ENCODE data around the gene ALG1.
"Not testable (repeated sequence)": the region's sequence is repeated elsewhere in the genome, so short reads cannot be mapped to it uniquely, and the experiment has no call there.

The ALG1 gene

DNA sequence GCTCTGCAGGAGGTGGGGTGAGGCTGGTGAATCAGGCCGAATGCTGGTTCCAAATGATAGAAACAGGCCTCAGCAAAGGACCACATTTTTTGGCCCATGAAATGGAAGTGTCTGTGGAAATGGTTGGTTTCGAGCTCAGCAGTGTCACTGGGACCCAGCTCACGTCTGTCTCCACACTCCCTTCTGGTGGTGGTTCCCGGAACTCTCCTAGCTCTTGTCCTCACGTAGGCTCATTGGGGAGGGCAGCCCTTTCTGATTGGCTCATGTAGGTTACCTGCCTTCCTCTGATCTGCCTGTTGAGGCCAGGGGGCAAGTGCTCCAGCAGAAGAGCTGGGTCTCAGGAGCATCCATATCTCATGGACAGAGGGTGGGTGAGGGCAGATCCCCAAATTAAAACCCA is 4.0 kb downstream of the ALG1 start:
- DNase-seq: no peak

DNA sequence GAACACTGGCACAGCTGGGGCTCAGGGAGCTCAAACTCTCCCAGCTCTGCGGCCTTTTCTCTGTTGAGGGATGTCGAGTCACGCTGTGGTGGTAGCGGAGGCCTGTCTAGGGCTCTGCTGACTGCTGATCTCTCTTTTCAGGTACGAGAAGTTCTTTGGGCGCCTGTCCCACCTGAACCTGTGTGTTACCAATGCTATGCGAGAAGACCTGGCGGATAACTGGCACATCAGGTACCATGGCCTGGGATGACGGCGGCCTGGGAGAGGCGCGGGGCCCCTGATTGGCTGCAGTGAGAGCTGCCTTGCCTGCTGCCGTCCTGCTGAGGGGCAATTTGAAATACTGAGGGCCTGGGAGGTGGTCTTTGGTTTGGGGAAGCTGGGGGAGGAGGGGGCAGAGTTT is 5.7 kb downstream of the ALG1 start:
- DNase-seq: no peak

DNA sequence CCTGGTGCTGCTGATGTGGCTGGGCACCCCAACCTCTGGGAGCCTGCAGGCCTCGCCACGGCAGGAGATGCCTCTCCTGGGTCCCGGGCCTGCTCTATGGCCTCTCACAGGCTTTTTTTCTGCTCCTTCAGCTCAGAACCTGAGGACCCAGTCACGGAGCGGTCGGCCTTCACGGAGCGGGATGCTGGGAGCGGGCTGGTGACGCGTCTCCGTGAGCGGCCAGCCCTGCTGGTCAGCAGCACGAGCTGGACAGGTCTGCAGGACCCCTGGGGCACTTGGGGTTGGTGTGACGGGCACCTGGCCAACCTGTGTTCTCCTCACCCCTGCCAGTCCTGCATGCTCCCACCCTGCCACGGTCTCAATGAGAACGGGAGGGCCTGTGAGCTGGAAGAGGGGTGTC is 7.0 kb downstream of the ALG1 start:
- no peak for DNase-seq

DNA sequence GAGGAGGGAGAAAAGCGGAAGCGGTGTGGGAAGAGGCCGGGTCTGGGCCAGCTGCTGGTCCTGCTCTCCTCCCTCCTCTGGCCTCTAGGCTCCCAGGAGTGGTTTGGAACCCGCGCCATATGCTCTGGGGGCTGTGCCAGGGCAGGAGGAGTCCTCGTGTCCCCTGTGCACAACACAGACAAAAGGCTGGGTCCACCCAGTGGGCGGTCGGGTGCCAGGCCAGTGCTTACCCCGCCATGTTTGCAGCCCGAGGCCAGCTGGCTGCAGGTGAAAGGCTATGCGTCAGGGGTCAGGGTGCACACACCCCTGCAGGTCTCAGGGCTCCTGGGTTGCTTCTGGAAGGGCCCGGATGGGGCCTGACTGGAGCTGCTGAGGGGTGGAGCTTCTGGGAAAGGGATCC is 8.8 kb downstream of the ALG1 start:
- not testable (repeated sequence) for DNase-seq

DNA sequence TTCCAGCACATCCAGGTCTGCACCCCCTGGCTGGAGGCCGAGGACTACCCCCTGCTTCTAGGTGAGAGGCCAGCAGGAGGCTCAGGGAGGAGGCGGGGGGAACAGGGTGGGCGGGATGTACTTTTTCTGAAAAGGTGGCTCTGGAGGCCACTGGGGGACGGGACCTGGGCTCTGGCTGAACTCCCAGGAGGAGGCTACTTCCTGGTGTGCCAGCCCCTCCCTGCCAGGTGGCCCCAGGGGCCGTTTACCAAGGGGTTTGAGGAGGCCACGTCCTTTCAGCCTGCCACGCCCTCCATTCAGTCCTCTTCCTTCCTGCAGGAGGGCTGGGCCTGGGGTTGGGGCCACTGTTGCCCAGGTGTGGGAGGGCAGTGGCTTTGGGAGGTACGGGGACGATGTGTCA is 9.4 kb downstream of the ALG1 start:
- DNase-seq: not testable (repeated sequence)

DNA sequence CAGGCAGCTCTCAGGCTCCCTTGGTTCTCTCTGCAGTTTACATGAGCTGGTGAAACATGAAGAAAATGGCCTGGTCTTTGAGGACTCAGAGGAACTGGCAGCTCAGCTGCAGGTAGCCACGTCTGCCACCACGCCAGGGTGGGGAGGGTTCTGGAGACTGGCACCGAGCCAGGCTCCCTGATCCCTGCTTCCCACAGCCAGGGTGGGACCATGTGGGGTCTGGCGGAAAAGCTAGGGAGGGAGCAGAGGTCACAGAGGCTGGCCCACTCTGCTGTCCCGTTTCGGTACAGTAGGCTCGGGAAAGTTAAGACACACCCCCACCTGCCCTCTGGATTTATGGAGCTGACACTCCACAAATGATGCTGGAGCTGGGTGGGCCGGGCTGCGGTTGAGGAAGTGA is 12.0 kb downstream of the ALG1 start:
- DNase-seq: not testable (repeated sequence)

DNA sequence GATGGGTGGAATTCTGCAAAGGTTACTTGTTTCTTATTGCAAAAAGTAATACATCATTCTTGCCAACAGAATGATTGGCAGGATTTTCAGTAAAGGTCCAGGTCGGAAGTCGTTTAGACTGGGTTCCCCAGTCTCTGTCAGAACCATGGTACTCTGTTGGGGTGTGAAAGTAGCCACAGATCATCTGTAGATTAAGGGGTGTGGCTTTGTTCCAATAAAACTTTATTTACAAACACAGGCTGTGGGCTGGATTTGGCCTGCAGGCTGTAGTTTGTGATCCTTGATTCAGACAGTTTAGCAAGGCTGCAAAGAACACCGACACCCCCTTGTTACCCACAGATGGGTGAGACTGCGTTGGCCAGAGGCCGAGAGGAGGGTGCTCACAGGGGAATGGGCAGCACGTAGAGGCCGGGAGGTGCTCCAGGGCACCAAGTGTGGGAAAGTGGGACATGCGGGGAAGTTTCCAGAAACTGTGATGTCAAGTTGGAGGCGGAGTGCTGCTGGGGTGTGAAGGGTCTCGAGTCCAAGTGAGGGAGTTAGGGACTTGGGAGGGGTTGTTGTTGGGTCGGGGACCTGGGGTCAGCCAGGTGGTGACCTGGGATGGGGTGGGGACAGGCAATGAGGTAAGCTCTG is 12.6 kb downstream of the ALG1 start:
- not testable (repeated sequence) for DNase-seq

DNA sequence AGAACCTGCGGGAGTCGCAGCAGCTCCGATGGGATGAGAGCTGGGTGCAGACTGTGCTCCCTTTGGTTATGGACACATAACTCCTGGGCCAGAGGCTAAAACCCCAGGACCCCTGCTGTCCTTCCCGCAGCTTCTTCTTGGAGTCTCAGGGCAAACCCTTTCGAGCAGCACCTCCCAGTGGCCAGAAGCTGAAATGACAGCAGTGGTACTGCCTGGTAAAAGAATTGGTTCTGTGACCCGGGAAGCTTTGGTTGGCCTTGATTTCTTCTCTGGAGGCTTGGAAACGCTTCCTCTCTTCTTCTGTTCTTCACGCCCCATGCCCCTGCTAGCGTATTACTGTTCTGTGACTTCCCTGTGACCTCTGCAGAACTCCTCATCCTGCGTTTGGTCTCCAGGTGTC is 13.2 kb downstream of the ALG1 start:
- peak; percentile 66 for DNase-seq

DNA sequence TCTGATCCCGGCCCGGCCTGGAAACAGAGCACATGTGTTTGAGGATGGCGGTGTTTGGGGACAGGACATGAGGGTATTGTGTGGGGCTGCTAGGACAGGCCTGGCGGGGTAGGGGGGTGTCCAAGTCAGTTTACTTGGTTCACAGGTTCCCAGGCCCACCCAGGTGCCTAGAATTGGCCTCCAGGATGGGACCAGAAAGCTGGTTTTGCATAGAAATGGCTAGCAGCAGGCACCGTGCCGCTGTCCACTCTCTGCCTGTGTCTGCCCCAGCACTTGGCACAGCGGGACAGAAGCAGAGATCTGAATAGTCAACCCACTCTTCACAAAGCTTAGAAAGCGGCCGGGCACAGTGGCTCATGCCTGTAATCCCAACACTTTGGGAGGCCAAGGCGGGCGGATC is 14.1 kb downstream of the ALG1 start:
- not testable (repeated sequence) for DNase-seq

DNA sequence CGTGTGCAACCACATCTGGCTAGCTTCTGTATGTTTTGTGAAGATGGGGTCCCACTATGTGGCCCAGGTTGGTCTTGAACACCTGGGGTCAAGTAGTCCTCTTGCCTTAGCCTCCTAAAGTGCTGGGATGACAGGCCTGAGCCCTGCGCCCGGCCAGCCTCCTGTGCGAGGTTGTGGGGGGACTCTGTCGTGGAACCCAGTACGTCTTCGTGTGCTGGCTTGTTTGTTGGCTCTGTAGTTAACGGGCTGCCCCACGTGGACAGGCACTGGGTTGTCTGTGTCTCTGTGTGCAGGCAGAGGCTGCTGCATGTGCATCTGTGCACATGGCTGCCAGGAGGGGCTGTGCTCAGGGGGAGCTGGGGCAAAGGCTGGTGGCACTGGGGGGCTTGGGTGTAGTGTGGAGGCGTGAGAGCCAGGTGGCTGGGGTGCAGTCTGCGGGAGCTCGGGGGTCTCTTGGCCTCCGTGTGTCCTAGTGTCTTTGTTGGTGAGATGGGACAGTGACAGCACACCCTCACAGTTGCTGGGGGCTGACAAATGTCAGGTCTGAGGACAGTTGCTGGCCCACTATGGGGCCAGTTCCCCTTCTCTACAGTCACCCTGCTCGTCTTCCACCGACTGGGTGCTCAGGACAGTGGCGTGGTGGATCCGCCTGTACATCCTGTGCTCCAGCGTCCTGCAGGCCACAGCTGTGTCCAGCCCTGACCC is 16.6 kb downstream of the ALG1 start:
- not testable (repeated sequence) for DNase-seq

DNA sequence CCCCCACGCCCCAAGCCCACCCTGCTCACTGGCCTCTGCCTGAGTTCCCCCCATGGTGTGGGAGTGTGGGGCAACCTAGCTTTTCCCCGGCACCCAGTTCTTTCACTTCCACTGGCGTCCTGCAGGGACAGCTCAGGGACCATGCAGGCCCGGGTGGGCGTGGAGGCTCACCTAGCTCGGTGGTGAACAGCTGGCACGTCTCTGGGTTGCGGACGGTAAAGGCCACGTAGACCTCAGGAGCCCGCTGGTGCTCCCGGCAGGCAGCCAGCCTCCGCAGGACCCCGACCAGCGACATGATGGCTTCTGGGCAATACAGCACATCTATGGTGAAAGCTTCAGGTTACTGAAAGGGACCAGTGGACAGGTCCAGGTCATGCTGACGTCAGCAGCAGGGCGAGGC is 17.3 kb downstream of the ALG1 start:
- DNase-seq: not testable (repeated sequence)

DNA sequence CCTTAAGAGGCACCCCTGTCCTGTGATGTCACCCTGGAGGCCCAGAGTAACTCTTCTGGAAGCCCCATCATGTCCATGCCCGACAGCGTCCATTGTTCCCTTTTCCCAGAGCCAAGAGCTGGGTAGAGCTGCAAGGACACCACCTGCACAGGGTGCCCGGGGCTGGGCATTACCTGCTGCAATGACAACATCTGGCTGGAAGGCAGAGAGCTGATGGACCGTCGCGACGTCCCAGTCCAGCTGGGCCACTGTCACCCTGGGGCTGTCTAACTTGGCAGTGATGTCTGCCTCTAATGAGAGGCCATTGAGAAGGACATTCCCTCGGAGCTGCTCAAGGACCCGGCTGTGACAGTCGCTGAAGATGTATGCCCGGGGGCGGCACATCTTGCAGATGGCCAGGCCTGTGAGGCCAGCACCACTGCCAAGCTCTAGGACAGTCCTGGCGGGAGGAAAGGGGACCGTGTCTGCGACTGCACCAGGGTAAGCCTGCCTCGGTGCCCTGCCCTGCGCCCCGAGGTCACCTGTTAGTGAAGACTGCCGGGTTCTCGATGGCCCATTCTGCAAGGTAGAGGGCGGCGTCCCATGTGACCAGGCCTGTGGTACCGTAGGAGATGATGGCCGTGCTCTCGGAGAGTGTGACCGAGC is 18.4 kb downstream of the ALG1 start:
- not testable (repeated sequence) for DNase-seq

DNA sequence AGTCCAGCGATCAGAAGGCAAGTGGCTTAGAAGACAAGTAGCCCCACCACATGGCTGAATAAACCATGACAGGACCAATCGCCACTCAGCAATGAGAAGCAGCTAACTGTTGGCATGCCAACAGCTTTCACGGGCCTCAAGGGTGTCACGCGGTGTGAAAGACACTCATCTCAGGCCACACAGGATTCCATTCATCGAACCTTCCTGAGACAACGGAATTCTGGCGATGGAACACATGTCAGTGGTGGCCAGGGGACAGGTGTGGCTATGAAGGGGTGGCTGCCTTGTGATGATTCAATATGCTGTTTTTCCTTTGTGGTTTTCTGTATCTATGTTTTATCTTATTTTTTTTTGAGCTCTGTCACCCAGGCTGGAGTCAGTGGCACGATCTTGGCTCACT is 18.9 kb downstream of the ALG1 start:
- peak; percentile 10 for DNase-seq

DNA sequence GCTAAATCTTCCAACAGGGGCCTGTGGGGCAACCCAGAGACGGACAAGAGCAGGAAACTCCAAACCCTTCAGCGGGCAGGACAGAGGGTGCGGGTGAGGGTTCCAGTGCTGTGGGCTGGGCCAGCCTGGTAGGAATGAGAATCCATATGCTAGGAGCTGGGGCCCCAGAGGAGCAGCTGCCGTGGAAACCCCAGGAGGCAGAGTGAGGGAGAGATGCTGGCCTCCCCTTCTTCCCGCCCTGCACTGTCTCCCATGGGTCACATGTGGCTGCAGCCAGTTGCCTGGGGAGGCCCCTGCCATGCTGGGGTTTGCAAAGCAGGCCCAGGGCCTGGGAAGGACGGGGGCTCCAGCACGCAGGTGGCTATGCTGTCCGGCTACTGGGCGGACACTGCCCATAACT is 21.4 kb downstream of the ALG1 start:
- DNase-seq: not testable (repeated sequence)

DNA sequence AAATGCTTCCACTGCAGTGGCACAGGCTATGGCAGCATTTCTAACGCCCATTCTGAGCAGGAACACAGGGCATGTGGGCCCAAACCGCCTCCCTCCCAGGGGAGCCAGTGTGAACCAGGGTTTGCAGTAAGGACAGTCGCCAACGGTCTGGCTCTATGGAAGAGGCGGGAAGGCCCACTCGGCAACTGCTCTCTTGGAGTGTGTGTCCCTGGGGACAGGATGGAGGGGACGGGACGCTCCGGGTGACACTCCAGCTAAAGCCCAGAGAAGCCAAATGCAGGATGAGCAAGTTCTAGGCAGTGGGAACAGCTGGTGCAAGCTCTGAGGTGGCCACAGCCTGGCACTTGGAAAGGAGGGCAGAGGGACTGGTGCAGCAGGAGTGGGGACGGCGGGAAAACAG is 22.1 kb downstream of the ALG1 start:
- not testable (repeated sequence) for DNase-seq

DNA sequence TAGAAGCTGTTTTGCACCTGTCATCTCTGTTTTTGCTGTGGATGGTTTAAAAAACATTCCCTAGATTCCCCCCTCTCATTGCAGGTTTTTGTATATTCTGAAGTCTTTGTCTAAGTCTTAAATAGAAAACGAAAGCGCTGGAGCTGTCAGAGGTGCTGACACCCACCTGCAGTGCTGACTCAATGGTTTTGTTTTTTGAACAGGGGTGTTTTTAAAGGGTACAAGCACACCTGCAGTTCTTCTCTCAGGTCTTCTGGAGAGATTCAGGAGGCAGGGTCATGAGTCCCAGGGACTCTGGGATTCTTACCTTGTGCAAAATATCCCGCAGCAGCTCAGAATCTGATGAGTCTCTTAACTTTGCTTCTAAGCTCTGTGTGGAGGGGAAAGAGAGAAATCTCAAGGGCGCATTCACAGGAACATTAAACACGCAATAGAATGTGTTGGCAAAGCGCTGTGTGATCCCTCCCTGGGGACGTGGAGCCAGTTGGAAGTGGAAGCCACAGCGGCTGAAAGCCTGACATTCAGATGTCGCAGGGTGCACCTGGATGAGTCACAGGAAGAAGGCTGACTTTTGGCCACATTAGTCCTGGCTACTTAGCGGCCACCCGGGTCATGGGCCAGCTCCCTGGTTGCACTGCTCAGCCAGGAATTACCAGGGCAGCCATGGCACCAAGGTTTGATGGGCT is 23.6 kb downstream of the ALG1 start:
- not testable (repeated sequence) for DNase-seq

DNA sequence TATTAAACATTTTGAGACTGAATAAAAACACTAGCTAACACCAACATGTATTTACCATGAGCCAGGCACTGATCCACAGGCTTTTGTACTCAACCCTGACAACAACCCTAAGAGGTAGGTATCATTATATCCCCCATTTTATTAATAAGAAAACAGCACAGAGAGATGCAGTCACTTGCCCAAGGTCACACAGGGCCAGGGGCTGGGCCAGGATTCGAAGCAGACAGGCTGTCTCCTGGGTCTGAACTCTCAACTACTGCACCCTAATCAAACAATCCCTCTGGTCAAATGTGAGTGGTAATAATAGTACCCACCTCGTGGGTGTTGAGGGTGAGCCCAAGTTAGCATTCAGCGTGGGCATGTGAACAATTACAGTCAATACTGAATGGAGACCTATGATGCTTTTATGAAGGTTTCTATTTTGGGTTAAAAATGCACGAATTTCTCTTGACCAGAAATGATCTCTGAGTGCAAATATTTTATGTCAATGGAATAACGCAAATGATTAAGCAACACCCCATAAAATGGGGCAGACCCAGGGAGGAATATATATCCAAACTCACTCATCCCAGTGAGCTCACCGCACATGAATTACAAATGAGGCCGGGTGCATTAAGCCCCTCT is 24.9 kb downstream of the ALG1 start:
- not testable (repeated sequence) for DNase-seq

DNA sequence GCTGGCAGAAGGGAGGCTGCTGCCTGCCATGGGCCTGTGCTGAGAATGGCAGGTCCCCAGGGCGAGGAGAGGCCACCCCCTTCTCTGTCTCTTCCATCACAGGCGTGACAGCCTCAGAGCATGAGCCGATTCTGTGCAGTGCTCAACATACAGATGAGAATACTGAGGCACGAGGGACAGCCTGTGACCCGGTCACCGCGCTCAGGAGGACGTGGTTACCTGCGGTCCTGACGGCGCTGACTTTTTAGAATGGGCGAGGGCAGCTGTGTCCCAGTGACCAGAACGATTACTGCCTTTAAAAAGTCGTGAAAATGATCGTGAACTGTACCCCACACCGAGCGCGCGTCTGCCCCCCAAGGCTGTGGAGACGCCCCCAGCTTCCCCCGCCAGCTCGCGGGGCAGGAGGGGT is 25.4 kb downstream of the ALG1 start:
- DNase-seq: peak; percentile 41

DNA sequence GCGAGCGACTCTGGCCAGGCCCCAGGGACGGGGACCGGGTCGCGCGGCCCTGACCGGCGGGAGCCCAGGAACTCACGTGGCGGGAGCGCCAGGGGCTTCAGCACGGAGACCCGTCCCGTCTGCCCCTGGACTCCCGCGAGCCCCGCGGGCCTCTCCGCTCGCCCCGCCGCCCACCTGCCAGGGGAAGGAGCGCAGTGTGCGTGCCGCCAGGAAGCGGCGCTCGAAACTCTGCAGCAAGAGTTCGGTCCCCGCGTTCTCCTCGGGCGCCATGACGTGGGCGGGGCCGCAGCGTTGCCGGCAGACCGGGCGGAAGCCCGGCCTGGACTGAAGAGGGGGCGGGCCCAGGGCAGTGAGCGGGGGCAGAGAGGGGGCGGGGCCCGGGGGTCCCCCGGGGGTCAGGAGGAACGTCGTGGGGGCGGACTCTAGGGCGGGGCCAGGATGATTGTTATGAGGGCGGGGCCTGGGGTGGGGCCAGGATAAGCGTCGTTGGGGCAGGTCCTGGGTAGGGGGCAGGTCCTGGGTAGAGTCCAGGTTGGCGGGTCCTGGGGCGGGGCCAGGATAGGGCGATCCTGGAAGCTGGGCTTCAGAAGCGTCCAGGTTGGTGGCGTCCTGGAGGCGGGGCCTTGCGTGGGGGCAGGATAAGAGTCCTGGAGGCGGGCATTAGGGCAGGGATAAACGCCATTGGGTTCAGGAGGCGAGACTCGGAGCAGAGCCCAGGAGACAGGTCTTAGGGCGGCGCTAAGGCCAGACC is 26.0 kb downstream of the ALG1 start, which contains the start of gene EEF2KMT:
Gene EEF2KMT (minus strand): TSS at position 326 of the 751 bp plus-strand sequence. CDS start 56 bp downstream, at position 270.
- DNase-seq: peak; percentile 99

DNA sequence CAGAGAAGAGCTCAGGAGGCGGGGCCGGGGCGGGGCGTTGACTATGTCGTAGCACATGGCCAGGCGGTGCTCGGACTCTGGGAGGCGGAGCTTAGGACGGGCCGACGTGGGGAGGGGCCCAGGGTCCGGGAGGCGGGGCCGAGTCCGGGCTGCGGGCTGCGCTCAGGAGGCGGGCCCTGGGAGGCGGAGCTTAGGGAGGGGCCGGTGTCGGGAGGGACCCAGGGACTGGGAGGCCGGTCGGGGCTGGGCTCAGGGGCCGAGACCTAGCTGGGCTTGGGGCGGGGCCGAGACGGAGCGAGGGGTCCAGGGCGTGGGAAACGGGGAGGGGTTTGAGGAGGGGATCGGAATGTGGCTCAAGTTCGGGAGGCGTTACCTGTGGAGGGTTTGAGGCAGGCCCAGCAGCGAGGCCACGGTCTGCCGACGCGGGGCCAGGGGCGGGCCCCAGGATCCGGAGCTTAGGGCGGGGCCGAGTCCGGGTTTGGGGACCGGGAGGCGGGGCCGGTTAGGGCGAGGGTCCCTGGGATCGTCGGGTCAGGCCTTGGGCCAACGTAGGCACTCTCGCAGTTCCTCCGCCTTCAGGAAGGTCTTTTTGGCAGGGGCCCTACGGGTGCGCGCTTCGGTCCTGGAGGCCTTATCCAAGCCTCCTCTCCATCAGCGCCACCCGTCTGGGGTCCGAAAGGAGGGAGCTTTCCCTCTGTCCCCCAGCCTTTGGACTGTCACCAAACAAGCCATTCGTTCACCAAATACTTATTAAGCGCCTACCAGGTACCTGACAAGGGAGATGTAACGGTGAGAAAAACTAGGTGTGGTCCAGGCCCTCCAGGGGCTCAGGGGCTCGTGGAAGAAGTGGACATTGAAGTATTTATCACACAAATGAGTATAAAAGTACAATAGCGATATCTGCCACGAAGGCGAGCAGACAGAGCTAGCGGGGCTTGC is 26.8 kb downstream of the ALG1 start:
- DNase-seq: peak; percentile 54

DNA sequence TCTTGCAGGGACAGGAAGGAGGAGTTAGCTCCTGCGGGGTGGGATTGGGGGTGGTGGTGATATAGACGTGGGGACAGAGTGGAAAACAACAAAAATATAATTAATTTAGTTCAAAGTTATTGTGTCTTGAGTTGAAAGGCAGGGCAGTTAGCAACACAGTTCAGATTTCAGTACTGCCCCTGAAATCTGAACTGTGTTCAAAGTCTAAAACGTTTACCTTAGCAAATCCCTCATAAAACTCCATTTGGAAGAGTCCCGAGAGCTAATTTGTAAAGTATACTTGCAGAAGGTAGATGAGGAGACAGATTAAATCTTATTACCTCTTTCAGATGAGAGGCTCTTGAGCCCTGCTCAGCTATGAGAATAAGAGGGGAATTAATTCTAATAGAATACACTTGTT is 27.5 kb downstream of the ALG1 start:
- not testable (repeated sequence) for DNase-seq

Measured in hematopoietic multipotent progenitor cell treated with erythropoietin and hydrocortisone succinate and interleukin-3 and kit ligand, for 8 days (in vitro differentiated cells).